Hepatocyte (in vitro differentiated cells): Measurements from ENCODE around the gene CLDN15.

Experiments
- CTCF ChIP-seq: fragments of 200-600 bp; sonication (generic); IDR thresholded peaks from 2 replicates; pipeline ENCODE4 v1.5.1; 2016; ENCODE audit warnings: antibody characterized with exemption, mild to moderate bottlenecking; ENCODE audit not compliant: poor library complexity
- EZH2 ChIP-seq: fragments of 200-600 bp; sonication (generic); IDR thresholded peaks from 2 replicates; pipeline ENCODE4 v1.6.1; 2016; ENCODE audit warnings: antibody characterized with exemption, mild to moderate bottlenecking, borderline replicate concordance
- EZH2phosphoT487 ChIP-seq: fragments of 200-600 bp; sonication (generic); IDR thresholded peaks from one replicate; pipeline ENCODE4 v1.6.1; 2018; ENCODE audit warnings: antibody characterized with exemption, mild to moderate bottlenecking, low read depth, moderate library complexity; ENCODE audit not compliant: unreplicated experiment, severe bottlenecking

GRCh38 chr7:101217388-101218235 lies 20.0 kb downstream of the CLDN15 start, which contains the start of the genes PLOD3 and ZNHIT1:
- TF ChIP-seq CTCF (no peak), EZH2 (no peak), EZH2phosphoT487 (no peak)
